ENCODE results near the gene OR8G1. TPM values are rescaled to one million over a fixed set of nuclear protein-coding genes. Genes with fewer than 3 reads are reported as not detected.
"Not testable (repeated sequence)": the region's sequence is repeated elsewhere in the genome, so short reads cannot be mapped to it uniquely, and the experiment has no call there.

Gene OR8G1
- total RNA-seq, 1 donor from 2014 or later, result not detected

DNA sequence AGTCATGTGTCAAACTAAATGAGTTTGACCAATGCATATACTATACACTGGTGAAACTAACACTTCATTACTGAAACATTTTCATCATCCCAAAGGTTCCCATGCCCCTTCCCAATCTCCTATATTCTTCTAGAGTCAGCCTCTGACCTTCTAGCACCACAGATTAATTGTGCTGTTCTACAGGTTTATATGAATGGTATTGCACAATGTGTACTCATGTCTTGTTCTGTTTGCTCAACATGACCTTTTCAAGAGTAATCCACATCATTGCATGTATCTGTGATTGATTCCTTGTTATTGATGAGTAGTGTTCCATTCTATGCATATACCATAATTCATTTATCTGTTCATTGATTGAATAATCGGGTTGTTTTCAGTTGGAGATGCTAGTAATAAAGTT is 7.5 kb upstream of the OR8G1 start:
- no peak for DNase-seq (ENCODE audit: low read depth)

- DNase-seq (ENCODE audit: low read depth), result no peak
These were observed 2.4 kb upstream of the OR8G1 start for GRCh38 chr11:124238512-124238911.

GRCh38 chr11:124249869-124250268 is 9.0 kb downstream of the OR8G1 start:
- not testable (repeated sequence) for DNase-seq (ENCODE audit: low read depth)

- DNase-seq (ENCODE audit: low read depth), result no peak
These were observed 15.2 kb downstream of the OR8G1 start, which contains the start of gene OR8G5 for GRCh38 chr11:124256076-124256475. Gene OR8G5 (plus strand): TSS chr11:124256376. CDS start chr11:124264932, 8,556 bp downstream.

DNA sequence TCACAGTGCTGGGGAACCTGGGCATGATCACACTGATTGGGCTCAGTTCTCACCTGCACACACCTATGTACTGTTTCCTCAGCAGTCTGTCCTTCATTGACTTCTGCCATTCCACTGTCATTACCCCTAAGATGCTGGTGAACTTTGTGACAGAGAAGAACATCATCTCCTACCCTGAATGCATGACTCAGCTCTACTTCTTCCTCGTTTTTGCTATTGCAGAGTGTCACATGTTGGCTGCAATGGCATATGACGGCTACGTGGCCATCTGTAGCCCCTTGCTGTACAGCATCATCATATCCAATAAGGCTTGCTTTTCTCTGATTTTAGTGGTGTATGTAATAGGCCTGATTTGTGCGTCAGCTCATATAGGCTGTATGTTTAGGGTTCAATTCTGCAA is 24.1 kb downstream of the OR8G1 start:
- DNase-seq (ENCODE audit: low read depth), result not testable (repeated sequence)

GRCh38 chr11:124270886-124271285 is 30.0 kb downstream of the OR8G1 start:
- not testable (repeated sequence) for DNase-seq (ENCODE audit: low read depth)

GRCh38 chr11:124274000-124274399 is 33.1 kb downstream of the OR8G1 start:
- DNase-seq (ENCODE audit: low read depth), result no peak

DNA sequence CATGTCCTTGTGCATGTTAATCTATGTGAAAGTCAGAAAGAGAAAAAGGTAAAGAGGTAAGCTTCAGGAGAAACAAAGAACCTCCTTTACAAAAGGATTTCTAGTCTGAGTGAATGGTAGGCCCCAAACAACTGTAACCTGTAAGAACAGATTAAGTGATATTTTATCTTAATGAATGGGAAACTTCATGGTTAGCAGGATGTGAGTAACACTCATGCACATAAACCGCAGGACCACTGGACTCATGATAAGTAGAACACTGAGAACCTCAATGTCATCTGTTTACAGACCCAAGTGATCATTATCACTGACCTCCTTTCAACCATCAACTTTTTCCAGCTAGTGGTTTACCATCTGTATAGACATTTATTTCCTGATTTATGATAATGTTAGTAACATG is 35.2 kb downstream of the OR8G1 start:
- DNase-seq (ENCODE audit: low read depth), result peak; percentile 14

GRCh38 chr11:124277207-124277606 is 36.3 kb downstream of the OR8G1 start:
- no peak for DNase-seq (ENCODE audit: low read depth)

GRCh38 chr11:124277804-124278203 is 36.9 kb downstream of the OR8G1 start:
- DNase-seq (ENCODE audit: low read depth), result no peak

- no peak for DNase-seq (ENCODE audit: low read depth)
These were observed 37.4 kb downstream of the OR8G1 start for GRCh38 chr11:124278261-124278660.

DNA sequence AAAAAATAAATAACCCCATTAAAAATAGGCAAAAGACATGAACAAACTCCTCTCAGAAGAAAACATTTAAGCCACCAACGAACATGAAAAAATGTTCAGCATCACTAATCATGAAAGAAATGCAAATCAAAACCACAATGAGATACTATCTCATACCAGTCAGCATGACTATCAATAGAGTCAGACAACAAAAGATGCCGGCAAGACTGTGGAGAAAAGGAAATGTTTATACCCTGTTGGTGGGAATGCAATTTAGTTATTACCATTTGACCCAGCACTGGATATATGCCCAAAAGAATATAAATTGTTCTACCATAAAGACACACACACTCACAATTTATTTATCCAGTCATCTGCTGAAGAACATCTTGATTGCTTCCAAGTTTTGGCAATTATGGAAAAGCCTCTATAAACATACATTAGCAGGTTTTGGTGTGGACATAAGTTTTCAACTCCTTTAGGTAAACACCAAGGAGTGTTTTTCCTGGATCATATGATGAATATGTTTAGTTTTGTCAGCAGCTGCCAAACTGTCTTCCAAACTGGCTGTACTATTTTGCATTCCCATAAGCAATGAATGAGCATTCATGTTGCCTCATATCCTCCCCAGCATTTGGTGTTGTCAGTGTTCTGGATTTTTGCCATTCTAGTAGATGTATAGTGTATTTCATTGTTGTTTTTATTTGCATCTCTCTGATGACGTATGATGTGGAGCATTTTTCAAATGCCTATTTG is 44.9 kb downstream of the OR8G1 start:
- peak; percentile 8 for DNase-seq (ENCODE audit: low read depth)

DNA sequence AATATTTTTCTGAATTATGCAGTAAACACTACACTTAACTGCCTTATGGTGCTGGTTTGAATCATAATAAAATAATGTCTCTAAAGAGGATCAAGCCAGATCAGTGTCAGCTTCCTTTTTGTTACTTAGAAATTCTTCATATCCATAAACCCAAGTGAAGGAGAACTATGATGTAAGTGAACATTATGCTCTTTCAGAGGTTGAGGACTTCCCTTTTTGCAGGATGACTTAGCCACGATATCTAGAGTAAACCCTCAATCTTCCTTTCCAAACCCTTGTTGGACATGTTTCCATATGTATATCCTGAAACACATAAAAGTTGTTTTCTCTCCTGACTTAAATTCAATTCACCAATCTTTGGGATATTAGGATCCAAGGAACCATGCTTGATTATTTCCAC is 53.8 kb downstream of the OR8G1 start:
- no peak for DNase-seq (ENCODE audit: low read depth)

- DNase-seq (ENCODE audit: low read depth), result no peak
These were observed 55.1 kb downstream of the OR8G1 start for GRCh38 chr11:124296016-124296415.

DNA sequence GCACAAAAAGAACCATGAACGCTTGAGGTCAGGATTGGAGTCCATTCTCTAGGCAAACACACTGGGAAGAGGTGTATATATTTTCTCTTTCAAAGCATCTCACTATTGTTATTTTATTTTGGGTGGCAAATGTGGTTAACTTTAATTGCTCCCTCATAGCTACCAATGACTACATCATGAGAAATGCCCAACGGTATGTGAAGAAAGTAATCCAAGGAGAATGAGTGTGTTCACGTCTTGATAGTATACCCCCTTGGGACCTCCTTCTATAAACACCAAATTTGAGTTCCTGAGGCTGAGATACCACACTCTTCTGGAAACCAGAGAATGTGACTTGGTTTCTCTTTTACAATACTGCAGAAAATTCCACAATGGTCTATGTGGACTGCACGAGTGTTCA is 57.0 kb downstream of the OR8G1 start:
- DNase-seq (ENCODE audit: low read depth), result no peak

- peak; percentile 21 for DNase-seq (ENCODE audit: low read depth)
These were observed 60.7 kb downstream of the OR8G1 start for GRCh38 chr11:124301548-124301947.

DNA sequence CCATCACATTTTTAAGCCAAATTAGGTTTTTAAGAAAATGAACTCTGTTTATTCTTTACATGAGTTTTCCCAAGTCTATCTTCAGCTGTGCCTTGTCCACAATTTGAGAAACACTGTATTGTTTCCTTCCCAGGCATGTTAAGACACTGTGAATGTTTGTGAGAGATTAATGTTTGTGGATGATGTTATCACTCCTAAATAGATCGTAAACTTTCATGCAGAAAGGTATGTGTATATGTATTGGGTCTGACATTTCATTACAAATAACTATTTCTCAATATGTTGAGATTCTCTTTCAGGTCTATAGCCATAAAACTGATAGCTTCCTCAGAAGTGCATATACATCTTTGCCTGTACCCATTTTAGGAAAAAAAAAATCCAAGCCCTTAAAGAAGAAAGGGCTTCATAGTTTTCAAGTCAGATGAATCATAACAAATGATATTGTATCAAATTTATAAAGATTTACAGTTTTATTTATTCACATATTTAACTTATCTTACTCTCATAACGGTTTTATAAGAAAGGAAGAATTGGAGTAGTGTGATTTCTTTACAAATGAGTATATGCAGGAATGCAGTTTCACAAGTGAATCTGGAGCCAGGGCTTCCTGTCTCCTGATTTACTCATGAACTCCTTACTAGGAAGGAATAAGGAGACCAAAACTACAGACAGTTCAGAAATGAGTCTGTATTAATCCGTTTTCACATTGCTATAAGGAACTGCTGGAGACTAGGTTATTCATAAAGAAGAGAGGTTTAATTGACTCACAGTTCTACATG is 61.6 kb downstream of the OR8G1 start:
- DNase-seq (ENCODE audit: low read depth), result no peak

Other genes with a start within 250 kb of the OR8G1 start
- gene OR10G6, start 245.9 kb upstream of the OR8G1 start, total RNA-seq, result not detected in 2 replicates
- not detected in 2 replicates for gene OR10G4, start 228.1 kb upstream of the OR8G1 start, total RNA-seq
- gene OR10G9, start 218.1 kb upstream of the OR8G1 start, total RNA-seq, result not detected in 2 replicates
- not detected in 2 replicates for gene OR10G8, start 214.3 kb upstream of the OR8G1 start, total RNA-seq
- not detected in 2 replicates for gene OR10G7, start 199.8 kb upstream of the OR8G1 start, total RNA-seq
- gene VWA5A, start 125.6 kb upstream of the OR8G1 start, total RNA-seq, result 12.3 and 44.1 TPM in 2 replicates
- not detected in 2 replicates for gene OR10D3, start 57.8 kb upstream of the OR8G1 start, total RNA-seq
- gene OR8G5, start 15.3 kb downstream of the OR8G1 start, total RNA-seq, result not detected in 2 replicates
- gene OR8D1, start 72.9 kb downstream of the OR8G1 start, total RNA-seq, result not detected in 2 replicates
- gene OR8D2, start 79.1 kb downstream of the OR8G1 start, total RNA-seq, result not detected in 2 replicates
- gene OR8B2, start 143.4 kb downstream of the OR8G1 start, total RNA-seq, result not detected in 2 replicates
- gene OR8B3, start 157.9 kb downstream of the OR8G1 start, total RNA-seq, result not detected in 2 replicates
- not detected in 2 replicates for gene OR8B4, start 183.8 kb downstream of the OR8G1 start, total RNA-seq
- gene OR8B8, start 204.6 kb downstream of the OR8G1 start, total RNA-seq, result not detected in 2 replicates